Transverse colon (tissue), 4 donors: ENCODE measurements around the gene TSPAN9. TPM values are rescaled to one million over a fixed set of nuclear protein-coding genes. Genes with fewer than 3 reads are reported as not detected.

ENCODE experiments used
- DNase-seq: peaks from one replicate; pipeline ENCODE4 v3.0.0-alpha.2; 2019
- H3K27ac ChIP-seq, 4 donors: fragments of 200-600 bp; sonication (generic); 2 replicates each; pipeline ENCODE4 v1.5.1; 2016 to 2018; ENCODE audit warnings: inconsistent platforms in 4 of 4
- H3K27me3 ChIP-seq: fragments of 200-600 bp; sonication (generic); 2 replicates; pipeline ENCODE4 v1.5.1; 2017; ENCODE audit warnings: inconsistent platforms
- H3K36me3 ChIP-seq, 4 donors: fragments of 200-600 bp; sonication (generic); 2 replicates each; pipeline ENCODE4 v1.5.1; 2017 to 2019; ENCODE audit warnings: inconsistent platforms in 4 of 4
- H3K4me1 ChIP-seq, 4 donors: fragments of 200-600 bp; sonication (generic); 2 replicates each; pipeline ENCODE4 v1.5.1; 2017 to 2020; ENCODE audit warnings: inconsistent platforms in 4 of 4
- H3K4me3 ChIP-seq, 4 donors: fragments of 200-600 bp; sonication (generic); 1 replicate in 1 of 4; 2 replicates in 3 of 4; pipeline versions ENCODE4 v1.5.1 to v1.6.1; 2017 to 2019; ENCODE audit warnings: inconsistent platforms in 4 of 4
- H3K9me3 ChIP-seq, 2 donors: fragments of 200-600 bp; sonication (generic); 2 replicates each; pipeline ENCODE4 v1.5.1; 2017 to 2019; ENCODE audit warnings: inconsistent platforms in 2 of 2
- EP300 ChIP-seq: sonication (generic); formaldehyde crosslinking; IDR thresholded peaks from one replicate; pipeline ENCODE4 v1.6.1; 2017; ENCODE audit warnings: antibody characterized with exemption, low read depth
- POLR2A ChIP-seq: fragments of 450-650 bp; IDR thresholded peaks from one replicate; pipeline ENCODE4 v1.6.1; 2016; ENCODE audit warnings: antibody characterized with exemption, mild to moderate bottlenecking, moderate library complexity
- POLR2AphosphoS5 ChIP-seq, 3 donors: sonication (generic); formaldehyde crosslinking; IDR thresholded peaks; one replicate each; pipeline ENCODE4 v1.6.1; 2016; ENCODE audit warnings: antibody characterized with exemption in 3 of 3
- WGBS, 2 donors: methylation state at CpG; one replicate each; pipeline ENCODE4 v1.1.5; 2018; ENCODE audit warnings: low coverage in 1 of 2; 5-methylcytosine and 5-hydroxymethylcytosine counted together
- in situ Hi-C, 4 donors: fragments of 200-750 bp; cut with MboI; loops; one replicate each; pipeline versions ENCODE4 v1.15.0 to v1.15.1; 2017; ENCODE audit warnings: low sequenced_read_pairs in 3 of 4, low pct_ligation_motif_present in 1 of 4, low pct_unique_long_range_greater_than_20kb in 1 of 4
- intact Hi-C: fragments of 100-400 bp; cut with DNase I; formaldehyde crosslinking; loops from one replicate; pipeline ENCODE4 v1.15.1; 2023; ENCODE audit warnings: low total_unique reads
- total RNA-seq, 4 donors: library from RNA; depleted of rRNA; stranded (reverse); fragments of >200 nt; gene quantifications; one replicate each; pipeline ENCODE4 v1.1.0, GENCODE V29; 2016
- TF ChIP-seq, protein P1 (sequence below), 5 experiments: fragments of 200-600 bp in 3 of 5; fragments of 450-650 bp in 2 of 5; sonication (generic) in 3 of 5; IDR thresholded peaks; 1 replicate in 2 of 5; 2 replicates in 3 of 5; pipeline ENCODE4 v1.5.1; 2016 to 2017; ENCODE audit warnings: antibody characterized with exemption in 5 of 5, inconsistent platforms in 3 of 5, mild to moderate bottlenecking in 2 of 5, moderate library complexity in 1 of 5

The TSPAN9 gene
- total RNA-seq, 4 donors from 2014 or later = 4.2 to 9.3 (median 6.1) TPM

DNA sequence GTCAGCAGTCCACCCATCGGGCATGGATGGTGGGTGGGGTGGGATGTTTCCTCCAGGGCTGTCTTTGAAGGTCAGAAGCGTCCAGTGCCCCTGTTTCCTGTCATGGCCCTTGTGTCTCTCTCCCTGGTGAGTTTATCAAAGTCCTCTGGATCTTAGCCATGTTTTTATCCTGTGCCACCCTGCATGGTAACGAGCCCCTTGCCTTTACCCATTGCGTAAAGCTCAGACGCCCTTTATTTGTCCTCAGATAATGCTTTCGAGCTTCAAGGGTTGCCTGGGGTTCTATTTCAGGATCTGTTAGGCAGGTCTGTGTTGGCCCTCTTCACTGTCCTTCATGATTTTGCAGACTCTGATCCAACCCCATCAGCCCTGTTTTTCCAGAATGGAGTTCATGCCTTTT is 172.9 kb downstream of the TSPAN9 start:
- no peaks in the 10 kb centered on the region for H3K36me3 ChIP-seq
- peaks cover 5 to 19% (median 15%) of the 10 kb centered on the region in 4 donors for H3K4me1 ChIP-seq
- TF ChIP-seq EP300 (no peak), POLR2A (no peak), POLR2AphosphoS5 (IDR thresholded peaks at IDR 0.05) (no peak)
- TF ChIP-seq, protein P1, sequence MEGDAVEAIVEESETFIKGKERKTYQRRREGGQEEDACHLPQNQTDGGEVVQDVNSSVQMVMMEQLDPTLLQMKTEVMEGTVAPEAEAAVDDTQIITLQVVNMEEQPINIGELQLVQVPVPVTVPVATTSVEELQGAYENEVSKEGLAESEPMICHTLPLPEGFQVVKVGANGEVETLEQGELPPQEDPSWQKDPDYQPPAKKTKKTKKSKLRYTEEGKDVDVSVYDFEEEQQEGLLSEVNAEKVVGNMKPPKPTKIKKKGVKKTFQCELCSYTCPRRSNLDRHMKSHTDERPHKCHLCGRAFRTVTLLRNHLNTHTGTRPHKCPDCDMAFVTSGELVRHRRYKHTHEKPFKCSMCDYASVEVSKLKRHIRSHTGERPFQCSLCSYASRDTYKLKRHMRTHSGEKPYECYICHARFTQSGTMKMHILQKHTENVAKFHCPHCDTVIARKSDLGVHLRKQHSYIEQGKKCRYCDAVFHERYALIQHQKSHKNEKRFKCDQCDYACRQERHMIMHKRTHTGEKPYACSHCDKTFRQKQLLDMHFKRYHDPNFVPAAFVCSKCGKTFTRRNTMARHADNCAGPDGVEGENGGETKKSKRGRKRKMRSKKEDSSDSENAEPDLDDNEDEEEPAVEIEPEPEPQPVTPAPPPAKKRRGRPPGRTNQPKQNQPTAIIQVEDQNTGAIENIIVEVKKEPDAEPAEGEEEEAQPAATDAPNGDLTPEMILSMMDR (IDR thresholded peaks at IDR 0.05) = no peak
- no peaks in the 10 kb centered on the region for H3K27me3 ChIP-seq
- H3K9me3 ChIP-seq = no peaks in the 10 kb centered on the region
- intact Hi-C loops (no loop called here), in situ Hi-C loops (loop anchor here in 2 of 4 donors (10.0 to 25.0 kb wide), 2 partner anchors 113 to 115 kb away; no protein-coding TSS in a partner anchor)
- no peak overlapping the region for H3K4me3 ChIP-seq
- H3K27ac ChIP-seq = no peak overlapping the region
- DNase-seq = no peak
- WGBS, 2 donors = 86% methylated on average over 6 of the region's 6 CpGs; no CpG with 5 or more reads in 1 of the 2 donors

DNA sequence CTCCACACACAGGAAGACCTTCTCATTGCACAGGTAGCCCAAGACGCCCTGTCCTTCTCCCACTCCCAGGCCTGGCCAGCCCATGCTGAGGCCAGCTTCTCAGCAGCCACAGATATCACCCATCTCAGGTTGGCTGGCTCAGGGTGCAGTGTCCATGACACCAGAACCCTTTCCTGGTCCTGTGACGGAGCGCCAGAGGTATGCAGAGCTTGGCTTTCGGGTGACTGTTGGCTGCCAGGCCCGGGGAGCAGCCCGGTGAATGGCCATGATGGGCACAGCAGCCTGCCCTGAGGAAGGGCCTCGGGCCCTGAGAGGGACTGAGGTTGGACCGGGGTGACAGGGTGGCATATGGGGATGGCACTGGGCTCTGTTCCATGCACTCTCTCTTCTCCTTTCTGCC is 173.4 kb downstream of the TSPAN9 start:
- TF ChIP-seq POLR2AphosphoS5 (IDR thresholded peaks at IDR 0.05) = no peak
- TF ChIP-seq POLR2A = no peak
- TF ChIP-seq, protein P1 (IDR thresholded peaks at IDR 0.05) = no peak
- TF ChIP-seq EP300 = no peak
- peaks cover 5 to 19% (median 15%) of the 10 kb centered on the region in 4 donors for H3K4me1 ChIP-seq
- H3K36me3 ChIP-seq = no peaks in the 10 kb centered on the region
- H3K9me3 ChIP-seq = no peaks in the 10 kb centered on the region
- in situ Hi-C loops (loop anchor here in 2 of 4 donors (10.0 to 25.0 kb wide), 2 partner anchors 113 to 116 kb away; no protein-coding TSS in a partner anchor), intact Hi-C loops (no loop called here)
- 88 to 92% methylated on average over 2 to 8 of the region's 8 CpGs for WGBS, 2 donors
- DNase-seq = no peak
- H3K4me3 ChIP-seq = no peak overlapping the region
- no peaks in the 10 kb centered on the region for H3K27me3 ChIP-seq
- no peak overlapping the region for H3K27ac ChIP-seq

DNA sequence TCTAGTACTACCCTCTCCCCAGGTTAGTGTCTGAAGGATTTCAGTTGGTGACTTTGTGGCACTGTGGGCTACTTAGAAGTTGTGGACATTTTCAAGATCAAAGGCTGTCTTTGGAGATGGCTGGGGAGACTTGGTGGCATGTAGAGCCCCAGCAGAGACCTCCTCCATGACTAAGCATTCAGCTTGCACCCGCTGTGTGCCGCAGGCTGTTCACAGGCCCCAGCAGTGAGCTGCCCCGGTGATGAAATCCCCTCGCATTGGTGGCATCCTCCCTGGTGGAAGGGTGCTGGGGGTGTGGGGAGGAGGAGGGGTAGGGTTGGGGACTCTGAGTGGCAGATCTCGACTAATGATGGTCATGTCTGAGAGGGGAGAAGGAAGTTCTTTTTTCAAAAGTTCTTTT is 173.9 kb downstream of the TSPAN9 start:
- H3K36me3 ChIP-seq = no peaks in the 10 kb centered on the region
- intact Hi-C loops (no loop called here), in situ Hi-C loops (loop anchor here in 2 of 4 donors (10.0 to 25.0 kb wide), 2 partner anchors 114 to 116 kb away; no protein-coding TSS in a partner anchor)
- H3K4me1 ChIP-seq = peaks cover 5 to 19% (median 15%) of the 10 kb centered on the region in 4 donors
- H3K9me3 ChIP-seq = no peaks in the 10 kb centered on the region
- 64% methylated on average over 5 of the region's 5 CpGs; no CpG with 5 or more reads in 1 of the 2 donors for WGBS, 2 donors
- H3K27me3 ChIP-seq = no peaks in the 10 kb centered on the region
- TF ChIP-seq, protein P1 (IDR thresholded peaks at IDR 0.05) = no peak
- no peak for TF ChIP-seq EP300
- no peak for TF ChIP-seq POLR2AphosphoS5 (IDR thresholded peaks at IDR 0.05)
- no peak for DNase-seq
- no peak overlapping the region for H3K27ac ChIP-seq
- no peak overlapping the region for H3K4me3 ChIP-seq

DNA sequence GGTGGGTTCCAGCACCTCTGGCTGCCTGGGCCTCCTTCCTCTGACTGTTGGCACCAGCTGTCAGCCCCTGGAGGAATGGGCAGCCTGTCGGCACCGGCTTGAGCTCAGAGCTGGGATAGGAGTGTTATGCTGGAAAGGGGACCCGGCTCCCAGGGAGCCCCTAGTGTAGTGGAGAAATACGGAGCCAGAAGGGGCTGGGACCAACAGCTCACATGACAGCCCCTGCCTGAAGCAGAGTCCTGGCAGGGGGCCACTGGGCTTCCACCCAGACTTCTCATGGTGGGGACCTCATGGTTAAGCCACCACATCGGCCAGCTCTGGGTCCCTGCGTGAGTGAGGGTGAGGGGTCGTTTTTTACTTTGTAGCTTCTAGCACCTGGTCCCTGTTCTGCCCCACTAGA is 174.5 kb downstream of the TSPAN9 start:
- intact Hi-C loops = no loop called here
- Histone ChIP-seq H3K27ac (peak overlapping the region in 2 of 4 donors; percentile 54 to 79), H3K9me3 (no peaks in the 10 kb centered on the region), H3K27me3 (no peaks in the 10 kb centered on the region), H3K4me1 (peaks cover 5 to 19% (median 15%) of the 10 kb centered on the region in 4 donors), H3K4me3 (no peak overlapping the region), H3K36me3 (no peaks in the 10 kb centered on the region)
- no peak for TF ChIP-seq EP300
- no peak for TF ChIP-seq POLR2AphosphoS5 (IDR thresholded peaks at IDR 0.05)
- TF ChIP-seq, protein P1 (IDR thresholded peaks at IDR 0.05) = no peak
- no peak for TF ChIP-seq POLR2A
- no peak for DNase-seq
- WGBS, 2 donors = 33 to 64% methylated on average over 1 to 7 of the region's 7 CpGs
- in situ Hi-C loops = loop anchor here in 2 of 4 donors (10.0 to 25.0 kb wide), 2 partner anchors 114 to 117 kb away; no protein-coding TSS in a partner anchor
